Vagina (tissue), 2 donors: ENCODE results near the gene ADAMTS6. TPM values are rescaled to one million over a fixed set of nuclear protein-coding genes. Genes with fewer than 3 reads are reported as not detected.

ENCODE experiments used
- DNase-seq, 2 donors: peaks; one replicate each; pipeline ENCODE4 v3.0.0-alpha.2; 2017; ENCODE audit errors: extremely low spot score in 2 of 2
- H3K27ac ChIP-seq: fragments of 200-600 bp; sonication (generic); one replicate; pipeline ENCODE4 v1.5.1; 2019
- H3K27me3 ChIP-seq: fragments of 200-600 bp; sonication (generic); one replicate; pipeline ENCODE4 v1.5.1; 2019
- H3K36me3 ChIP-seq, 2 donors: fragments of 200-600 bp; sonication (generic); one replicate each; pipeline ENCODE4 v1.5.1; 2017 to 2019
- H3K4me1 ChIP-seq: fragments of 200-600 bp; sonication (generic); one replicate; pipeline ENCODE4 v1.5.1; 2019
- H3K4me3 ChIP-seq, 2 donors: fragments of 200-600 bp; sonication (generic); 1 replicate in 1 of 2; 2 replicates in 1 of 2; pipeline ENCODE4 v1.5.1; 2016 to 2019
- H3K9me3 ChIP-seq: fragments of 200-600 bp; sonication (generic); one replicate; pipeline ENCODE4 v1.5.1; 2019
- POLR2A ChIP-seq, 2 donors: fragments of 450-650 bp; IDR thresholded peaks; one replicate each; pipeline ENCODE4 v1.6.1; 2017; ENCODE audit warnings: antibody characterized with exemption in 2 of 2, mild to moderate bottlenecking in 2 of 2, moderate library complexity in 2 of 2
- POLR2AphosphoS5 ChIP-seq, 2 donors: sonication (generic); formaldehyde crosslinking; IDR thresholded peaks; one replicate each; pipeline ENCODE4 v1.9.0; 2017; ENCODE audit warnings: antibody characterized with exemption in 2 of 2, mild to moderate bottlenecking in 2 of 2, low read depth in 1 of 2; ENCODE audit not compliant: insufficient read depth in 1 of 2
- intact Hi-C: fragments of 100-400 bp; cut with DNase I; formaldehyde crosslinking; loops from one replicate; pipeline ENCODE4 v1.15.1; 2023
- small RNA-seq: library from RNA; depleted of rRNA; stranded (forward); fragments of <200 nt; gene quantifications from one replicate; pipeline ENCODE3, GENCODE V24; 2016
- total RNA-seq: library from RNA; depleted of rRNA; stranded (reverse); fragments of >200 nt; gene quantifications from one replicate; pipeline ENCODE4 v1.2.3, GENCODE V29; 2016
- TF ChIP-seq, protein P1 (sequence below), 3 experiments: fragments of 450-650 bp in 2 of 3; fragments of 200-600 bp in 1 of 3; sonication (generic) in 1 of 3; IDR thresholded peaks; one replicate each; pipeline ENCODE4 v1.5.1; 2017 to 2019; ENCODE audit warnings: antibody characterized with exemption in 3 of 3, mild to moderate bottlenecking in 2 of 3, moderate library complexity in 2 of 3

Gene ADAMTS6
- total RNA-seq, 1 donor from 2014 or later, result 1.5 TPM

- Histone ChIP-seq H3K36me3 (no peaks in the 10 kb centered on the region), H3K4me3 (peak overlapping the region; percentile 57 to 69), H3K27ac (peak overlapping the region; percentile 74), H3K4me1 (no peaks in the 10 kb centered on the region), H3K27me3 (no peaks in the 10 kb centered on the region), H3K9me3 (no peaks in the 10 kb centered on the region)
- DNase-seq, result peak in 1 of 2 donors; percentile 84
- intact Hi-C loops, result no loop called here
- TF ChIP-seq POLR2AphosphoS5 (IDR thresholded peaks at IDR 0.05; ENCODE audit: insufficient read depth in 1 of 2, low read depth in 1 of 2) (peak in 1 of 2 donors; percentile 50), POLR2A (IDR thresholded peaks at IDR 0.05) (no peak)
- TF ChIP-seq, protein P1, sequence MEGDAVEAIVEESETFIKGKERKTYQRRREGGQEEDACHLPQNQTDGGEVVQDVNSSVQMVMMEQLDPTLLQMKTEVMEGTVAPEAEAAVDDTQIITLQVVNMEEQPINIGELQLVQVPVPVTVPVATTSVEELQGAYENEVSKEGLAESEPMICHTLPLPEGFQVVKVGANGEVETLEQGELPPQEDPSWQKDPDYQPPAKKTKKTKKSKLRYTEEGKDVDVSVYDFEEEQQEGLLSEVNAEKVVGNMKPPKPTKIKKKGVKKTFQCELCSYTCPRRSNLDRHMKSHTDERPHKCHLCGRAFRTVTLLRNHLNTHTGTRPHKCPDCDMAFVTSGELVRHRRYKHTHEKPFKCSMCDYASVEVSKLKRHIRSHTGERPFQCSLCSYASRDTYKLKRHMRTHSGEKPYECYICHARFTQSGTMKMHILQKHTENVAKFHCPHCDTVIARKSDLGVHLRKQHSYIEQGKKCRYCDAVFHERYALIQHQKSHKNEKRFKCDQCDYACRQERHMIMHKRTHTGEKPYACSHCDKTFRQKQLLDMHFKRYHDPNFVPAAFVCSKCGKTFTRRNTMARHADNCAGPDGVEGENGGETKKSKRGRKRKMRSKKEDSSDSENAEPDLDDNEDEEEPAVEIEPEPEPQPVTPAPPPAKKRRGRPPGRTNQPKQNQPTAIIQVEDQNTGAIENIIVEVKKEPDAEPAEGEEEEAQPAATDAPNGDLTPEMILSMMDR (IDR thresholded peaks at IDR 0.05), result peak in 1 of 3 experiments; percentile 39
Observed at GRCh38 chr5:65102976-65103711, 378.6 kb downstream of the ADAMTS6 start.

DNA sequence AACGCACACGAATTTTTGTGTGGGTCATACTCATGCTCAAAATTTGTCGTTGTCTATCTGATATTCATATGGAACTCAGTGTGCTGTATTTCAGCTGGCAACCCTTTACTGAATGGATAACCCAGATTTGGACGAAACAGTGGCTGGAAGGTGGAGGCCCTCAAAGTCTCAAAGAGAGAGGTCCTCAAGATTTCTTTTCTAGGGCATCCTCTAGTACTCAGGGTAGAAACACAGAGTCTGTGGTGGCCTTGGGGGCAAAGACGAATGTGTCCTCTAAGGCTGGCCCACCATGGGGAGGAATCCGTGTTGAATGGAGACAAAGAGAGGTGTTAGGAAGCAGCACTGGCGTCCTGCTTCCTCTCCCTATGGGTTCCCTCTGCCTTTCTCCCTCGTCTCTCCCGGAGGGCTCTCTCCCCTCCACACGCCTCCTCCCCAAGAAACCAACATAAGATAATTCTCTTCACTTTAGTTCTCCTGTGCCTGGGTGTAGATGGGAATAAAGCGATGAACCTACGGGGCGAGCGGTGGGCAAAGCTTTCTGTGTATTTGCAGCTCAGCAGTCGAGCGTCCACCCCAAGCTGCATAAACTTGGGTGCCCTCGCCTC, 379.2 kb downstream of the ADAMTS6 start:
- intact Hi-C loops, result no loop called here

DNA sequence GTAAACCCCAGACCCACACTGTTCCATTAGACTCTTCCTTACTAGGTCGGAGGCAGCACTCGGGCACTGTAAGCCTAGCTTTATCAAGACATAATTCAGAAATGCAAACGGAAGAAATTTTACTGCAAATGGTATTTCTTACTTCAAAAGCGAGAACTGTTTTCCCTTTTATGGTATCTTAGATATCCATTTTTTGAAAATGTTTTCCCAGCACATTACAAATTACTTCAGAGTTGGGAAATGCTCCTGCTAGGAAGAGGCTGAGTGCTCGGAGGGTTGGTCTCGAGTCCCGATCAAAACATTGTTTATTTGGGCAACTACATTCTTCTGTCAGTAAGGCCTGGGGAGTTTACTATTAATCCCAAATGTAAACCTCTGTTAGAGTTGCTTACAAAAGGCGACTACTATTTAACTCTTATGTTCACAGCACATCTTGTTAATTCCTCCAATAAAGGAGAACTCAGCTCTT, 380.1 kb downstream of the ADAMTS6 start:
- intact Hi-C loops, result no loop called here
- DNase-seq, result no peak
- H3K9me3 ChIP-seq, result no peaks in the 10 kb centered on the region
- no peak for TF ChIP-seq POLR2A (IDR thresholded peaks at IDR 0.05)
- TF ChIP-seq POLR2AphosphoS5 (IDR thresholded peaks at IDR 0.05; ENCODE audit: insufficient read depth in 1 of 2, low read depth in 1 of 2), result no peak
- TF ChIP-seq, protein P1 (IDR thresholded peaks at IDR 0.05), result no peak
- no peak overlapping the region for H3K27ac ChIP-seq
- no peaks in the 10 kb centered on the region for H3K27me3 ChIP-seq
- H3K4me1 ChIP-seq, result no peaks in the 10 kb centered on the region
- H3K4me3 ChIP-seq, result no peak overlapping the region
- H3K36me3 ChIP-seq, result no peaks in the 10 kb centered on the region

More for the DNA sequence above, 379.2 kb downstream of the ADAMTS6 start:
- TF ChIP-seq POLR2A (IDR thresholded peaks at IDR 0.05), result no peak
- TF ChIP-seq POLR2AphosphoS5 (IDR thresholded peaks at IDR 0.05; ENCODE audit: insufficient read depth in 1 of 2, low read depth in 1 of 2), result no peak
- TF ChIP-seq, protein P1 (IDR thresholded peaks at IDR 0.05), result no peak
- DNase-seq, result no peak
- H3K4me3 ChIP-seq, result peak overlapping the region; percentile 57 to 69
- H3K27me3 ChIP-seq, result no peaks in the 10 kb centered on the region
- no peaks in the 10 kb centered on the region for H3K9me3 ChIP-seq
- H3K27ac ChIP-seq, result peak overlapping the region; percentile 74
- no peaks in the 10 kb centered on the region for H3K36me3 ChIP-seq
- no peaks in the 10 kb centered on the region for H3K4me1 ChIP-seq

DNA sequence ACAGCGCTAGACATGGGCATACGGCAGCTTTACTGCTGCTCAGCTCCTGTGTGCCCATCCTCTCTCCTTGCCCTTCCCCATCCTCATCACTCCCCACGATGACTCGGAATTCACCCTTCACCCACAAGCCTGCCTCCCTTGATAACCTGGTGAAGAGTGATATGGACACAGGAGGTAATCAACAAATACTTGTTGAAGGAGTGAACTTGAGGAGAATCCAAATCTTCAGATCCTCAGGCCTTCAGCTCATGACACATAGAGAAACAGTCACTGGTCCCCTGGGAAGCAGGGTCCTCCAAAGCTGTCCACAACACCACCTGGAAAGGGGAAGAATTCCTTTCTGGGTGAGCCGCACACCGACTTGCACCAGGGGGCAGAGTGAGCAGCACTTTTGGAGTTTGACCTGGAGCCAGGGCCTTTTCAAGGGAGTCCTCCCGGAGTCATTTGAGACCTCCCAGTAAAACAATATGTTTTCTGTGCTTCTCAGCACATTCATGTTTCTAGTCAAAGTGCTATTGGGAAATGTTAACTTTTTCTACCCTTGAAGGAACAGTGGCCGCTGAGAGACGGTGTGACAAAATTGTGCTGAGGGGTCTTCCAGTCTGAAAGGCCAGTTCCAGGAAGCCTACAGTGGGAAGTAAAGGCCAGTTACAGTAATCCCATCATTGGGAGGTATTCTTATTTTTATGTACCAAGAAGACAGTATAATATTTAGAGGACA, 380.6 kb downstream of the ADAMTS6 start:
- Histone ChIP-seq H3K4me3 (no peak overlapping the region), H3K36me3 (no peaks in the 10 kb centered on the region), H3K27me3 (no peaks in the 10 kb centered on the region), H3K9me3 (no peaks in the 10 kb centered on the region), H3K4me1 (no peaks in the 10 kb centered on the region), H3K27ac (no peak overlapping the region)
- no peak for DNase-seq
- TF ChIP-seq POLR2A (IDR thresholded peaks at IDR 0.05) (no peak), POLR2AphosphoS5 (IDR thresholded peaks at IDR 0.05; ENCODE audit: insufficient read depth in 1 of 2, low read depth in 1 of 2) (no peak)
- TF ChIP-seq, protein P1 (IDR thresholded peaks at IDR 0.05), result peak in 1 of 3 experiments; percentile 29
- intact Hi-C loops, result loop anchor here (1.0 kb wide), 1 partner anchor 40 kb away; no protein-coding TSS in a partner anchor

Small RNAs within 50 kb of the gene (small RNA-seq; reads per million reads assigned to genes)
- not detected for gene RF00019

Other genes starting within 250 kb of the ADAMTS6 start
- gene CENPK, start 81.2 kb upstream of the ADAMTS6 start, total RNA-seq, result 3.4 TPM
- gene PPWD1, start 81.4 kb upstream of the ADAMTS6 start, total RNA-seq, result 57.0 TPM
- gene TRIM23, start 142.4 kb upstream of the ADAMTS6 start, total RNA-seq, result 14.0 TPM
- gene SHLD3, start 143.1 kb upstream of the ADAMTS6 start, total RNA-seq, result 2.0 TPM
- 11.0 TPM for gene TRAPPC13, start 143.1 kb upstream of the ADAMTS6 start, total RNA-seq
- 6.4 TPM for gene SGTB, start 240.2 kb upstream of the ADAMTS6 start, total RNA-seq
- gene NLN, start 240.3 kb upstream of the ADAMTS6 start, total RNA-seq, result 6.6 TPM